K562 (cell line): Measurements from ENCODE around the gene LAMA4. TPM values are rescaled to one million over a fixed set of nuclear protein-coding genes. Genes with fewer than 3 reads are reported as not detected.

Experiments
- ATAC-seq: fragments of 200-7000 bp; cut with Tn5 transposase; 3 replicates; pipeline ENCODE4 v1.9.1; 2020; ENCODE audit warnings: moderate library complexity
- BruUV-seq: library from RNA; stranded (reverse); fragments of 400-500 nt; replicated peaks from 2 replicates; lab custom pipeline; 2021; lab: Mats Ljungman, UMichigan
- CTCF ChIA-PET: fragments of 300-600 bp; formaldehyde crosslinking; extraction: SDS; loops from one replicate; lab custom pipeline; 2021; ENCODE audit warnings: low intra/inter-chr PET ratio; lab: Yijun Ruan, JAX
- POLR2A ChIA-PET: fragments of 300-600, 350-650 bp; sonication (Branson Sonifier 250); formaldehyde crosslinking; extraction: SDS; loops from one replicate; lab custom pipeline; 2021; ENCODE audit warnings: antibody characterized with exemption, inconsistent platforms; lab: Yijun Ruan, JAX
- DNase-seq, 4 experiments: peaks; one replicate each; pipeline versions ENCODE4 v3.0.0 to v3.0.0-alpha.2; 2011 to 2018; ENCODE audit warnings: low spot score in 3 of 4, mixed read lengths in 3 of 4; ENCODE audit errors: extremely low read depth in 1 of 4
- FAIRE-seq: peaks from 2 replicates; lab custom pipeline; 2011; peaks lifted over from hg19 to GRCh38; lab: Jason Lieb, UNC
- H2AFZ ChIP-seq: 2 replicates; pipeline ENCODE4 v1.6.0; 2011; ENCODE audit warnings: low read depth, low read length, control low read depth, inconsistent platforms
- H3K27ac ChIP-seq: fragments of 200-600 bp; 3 replicates; pipeline ENCODE4 v1.8.0; 2011; ENCODE audit warnings: low read depth, mild to moderate bottlenecking, control low read depth, inconsistent platforms, low read length, moderate library complexity, mixed read lengths; ENCODE audit errors: extremely low read depth
- H3K27me3 ChIP-seq, 2 experiments: fragments of 300-600 bp in 1 of 2; 2 replicates in 1 of 2; 3 replicates in 1 of 2; pipeline versions ENCODE4 v1.6.0 to v1.8.0; 2011; ENCODE audit warnings: inconsistent platforms in 2 of 2, low read length in 2 of 2, mild to moderate bottlenecking in 1 of 2, mixed read lengths in 1 of 2, moderate library complexity in 1 of 2; ENCODE audit not compliant: control insufficient read depth in 2 of 2, insufficient read depth in 2 of 2
- H3K36me3 ChIP-seq: fragments of 300-600 bp; 3 replicates; pipeline ENCODE4 v1.8.0; 2011; ENCODE audit warnings: mild to moderate bottlenecking, low read length, inconsistent platforms; ENCODE audit not compliant: control insufficient read depth, insufficient read depth
- H3K4me1 ChIP-seq, 2 experiments: fragments of 200-600 bp in 1 of 2; replicated peaks in 1 of 2; 2 replicates in 1 of 2; 3 replicates in 1 of 2; pipeline versions ENCODE4 v1.5.1 to v1.8.0; 2011; ENCODE audit warnings: inconsistent platforms in 2 of 2, low read length in 2 of 2, mild to moderate bottlenecking in 1 of 2, mixed read lengths in 1 of 2, moderate library complexity in 1 of 2; ENCODE audit not compliant: control insufficient read depth in 2 of 2, insufficient read depth in 2 of 2
- H3K4me2 ChIP-seq: 2 replicates; pipeline ENCODE4 v1.6.1; 2011; ENCODE audit warnings: low read length, control low read depth, inconsistent platforms, mixed read lengths; ENCODE audit not compliant: insufficient read depth
- H3K4me3 ChIP-seq: fragments of 200-600 bp; sonication (generic), shearing (Covaris generic); 2 replicates; pipeline ENCODE4 v1.5.1; 2016; ENCODE audit warnings: control low read depth, inconsistent platforms
- H3K79me2 ChIP-seq: fragments of 200-600 bp; 3 replicates; pipeline ENCODE4 v1.8.0; 2011; ENCODE audit warnings: low read length, inconsistent platforms; ENCODE audit not compliant: control insufficient read depth, insufficient read depth
- H3K9ac ChIP-seq, 2 experiments: 2 replicates each; pipeline versions ENCODE4 v1.6.0 to v1.6.1; 2011; ENCODE audit warnings: low read depth in 2 of 2, low read length in 2 of 2, control low read depth in 1 of 2, inconsistent platforms in 1 of 2, mild to moderate bottlenecking in 1 of 2, mixed read lengths in 1 of 2; ENCODE audit not compliant: insufficient read depth in 1 of 2
- H3K9me1 ChIP-seq: one replicate; pipeline ENCODE4 v1.6.0; 2011; ENCODE audit warnings: inconsistent platforms, mild to moderate bottlenecking, low read length, moderate library complexity; ENCODE audit not compliant: control insufficient read depth, insufficient read depth
- H3K9me3 ChIP-seq: replicated peaks from 2 replicates; pipeline ENCODE4 v1.5.1; 2011; ENCODE audit warnings: low read depth, low read length, inconsistent platforms; ENCODE audit not compliant: control insufficient read depth, insufficient read depth
- H4K20me1 ChIP-seq: replicated peaks from 2 replicates; pipeline ENCODE4 v1.6.1; 2011; ENCODE audit warnings: low read length, inconsistent platforms, mixed read lengths; ENCODE audit not compliant: control insufficient read depth, insufficient read depth
- CBX2 ChIP-seq: fragments of 200-600 bp; sonication (generic); IDR thresholded peaks from one replicate; pipeline ENCODE4 v1.6.1; 2012; ENCODE audit warnings: mild to moderate bottlenecking, low read length, inconsistent platforms; ENCODE audit not compliant: insufficient read depth, poor library complexity, severe bottlenecking
- CREB1 ChIP-seq, 2 experiments: sonication (generic) in 1 of 2; formaldehyde crosslinking in 1 of 2; IDR thresholded peaks; 2 replicates each; pipeline versions ENCODE4 v1.6.1 to v1.8.0; 2012 to 2022; ENCODE audit warnings: inconsistent platforms in 1 of 2, mild to moderate bottlenecking in 1 of 2, missing genetic modification reagents in 1 of 2, moderate library complexity in 1 of 2
- HBP1 ChIP-seq: fragments of 450-650 bp; formaldehyde crosslinking; IDR thresholded peaks from 2 replicates; pipeline ENCODE4 v1.4.0; 2022; ENCODE audit warnings: missing genetic modification characterization
- HIVEP1 ChIP-seq: fragments of 250-450 bp; sonication (Bioruptor Pico); IDR thresholded peaks from 2 replicates; pipeline ENCODE4 v1.4.0; 2020; ENCODE audit warnings: mild to moderate bottlenecking
- MAZ ChIP-seq, 2 experiments: fragments of 450-650 bp in 1 of 2; sonication (generic) in 1 of 2; formaldehyde crosslinking; IDR thresholded peaks in 1 of 2; conservative IDR thresholded peaks in 1 of 2; 2 replicates each; pipeline versions ENCODE4 v1.4.0 to v1.5.0; 2020; ENCODE audit warnings: mild to moderate bottlenecking in 1 of 2, missing genetic modification reagents in 1 of 2
- NCOR1 ChIP-seq: fragments of 450-650 bp; IDR thresholded peaks from 2 replicates; pipeline ENCODE4 v1.6.1; 2016; ENCODE audit warnings: mild to moderate bottlenecking, moderate library complexity
- PREB ChIP-seq: sonication (generic); formaldehyde crosslinking; IDR thresholded peaks from 2 replicates; pipeline ENCODE4 v1.8.1; 2023; ENCODE audit warnings: mild to moderate bottlenecking, missing genetic modification reagents
- TGIF2 ChIP-seq: sonication (generic); formaldehyde crosslinking; IDR thresholded peaks from 2 replicates; pipeline ENCODE4 v1.8.1; 2022; ENCODE audit warnings: mild to moderate bottlenecking, missing genetic modification reagents, moderate library complexity
- ZNF592 ChIP-seq: fragments of 450-650 bp; IDR thresholded peaks from 2 replicates; pipeline ENCODE4 v1.6.1; 2017; ENCODE audit warnings: antibody characterized with exemption, mild to moderate bottlenecking
- WGBS: fragments of 100-300 bp; shearing (Covaris generic); methylation state at CpG from one replicate; pipeline ENCODE4 v1.1.6; 2016; ENCODE audit warnings: low coverage, mixed read lengths; ENCODE audit not compliant: insufficient coverage; ENCODE audit errors: missing lambda C conversion rate; 5-methylcytosine and 5-hydroxymethylcytosine counted together
- in situ Hi-C: fragments of 300-500 bp; cut with MboI; formaldehyde crosslinking; loops from 4 replicates; pipeline ENCODE4 v1.15.0; 2018; ENCODE audit warnings: inconsistent platforms, mixed read lengths
- intact Hi-C: fragments of 100-400 bp; cut with micrococcal nuclease; formaldehyde crosslinking; loops from 2 replicates; pipeline ENCODE4 v1.14.2; 2022
- polyA plus RNA-seq, 8 experiments: library from polyadenylated mRNA; depleted of rRNA in 4 of 8; stranded (reverse) in 5 of 8; unstranded in 3 of 8; fragments of >200 nt; fragmentation: Nextera tagmentation in 2 of 8; fragmentation: Illumina TruSeq in 1 of 8; extraction: Ambion mirVana in 2 of 8; extraction: Trizol in 1 of 8; gene quantifications; 2 replicates each; pipeline versions ENCODE4 v1.2.1 to v1.2.3, GENCODE V29; 2011 to 2014; ENCODE audit warnings: inconsistent platforms in 1 of 8, missing spikeins in 1 of 8
- total RNA-seq, 7 experiments: library from RNA; depleted of rRNA in 6 of 7; stranded (reverse); fragments of >200 nt in 6 of 7; fragmentation: Illumina TruSeq in 2 of 7; extraction: Trizol in 2 of 7; gene quantifications; 2 replicates each; pipeline versions ENCODE4 v1.2.1 to v1.2.3, GENCODE V29; 2011 to 2021; ENCODE audit warnings: low replicate concordance in 1 of 7
- TF ChIP-seq, protein P1 (sequence below): fragments of 450-650 bp; formaldehyde crosslinking; IDR thresholded peaks from 2 replicates; pipeline ENCODE4 v1.4.0; 2020; ENCODE audit warnings: mild to moderate bottlenecking, moderate library complexity
- TF ChIP-seq, protein P2 (sequence below): fragments of 250-450 bp; sonication (Bioruptor Pico); IDR thresholded peaks from 2 replicates; pipeline ENCODE4 v1.4.0; 2020; ENCODE audit warnings: mild to moderate bottlenecking

The LAMA4 gene
- total and polyA plus RNA-seq, 9 of the 15 experiments (the other 6 are each of a cell fraction or from before 2014, with no cell fraction given): 0.05 to 2.9 (median 0.51) TPM

GRCh38 chr6:112178846-112179245 lies 75.5 kb downstream of the LAMA4 start:
- H3K4me1 ChIP-seq: no peaks in the 10 kb centered on the region
- intact Hi-C loops (no loop called here), in situ Hi-C loops (loop anchor here (25.0 kb wide), 1 partner anchor 1733 kb away; no protein-coding TSS in a partner anchor)
- no peak overlapping the region for H3K4me3 ChIP-seq
- no peaks in the 10 kb centered on the region for H3K79me2 ChIP-seq
- ChIA-PET POLR2A (interaction anchor here (1.2 kb wide), 1 partner anchor 10 kb away, joined by 3 read pairs; no protein-coding TSS in a partner anchor), CTCF (interaction anchor here (1.1 kb wide), 1 partner anchor 1757 kb away, joined by 5 read pairs; no protein-coding TSS in a partner anchor)
- H3K27me3 ChIP-seq: peaks cover 0 to 5% of the 10 kb centered on the region in 2 experiments; a peak in 3 of 5 replicates
- H3K9me3 ChIP-seq: no peaks in the 10 kb centered on the region
- no peaks in the 10 kb centered on the region for H3K9me1 ChIP-seq
- BruUV-seq: no TSS peak
- FAIRE-seq (no peak), DNase-seq (no peak), ATAC-seq (no peak)
- 4% methylated on average over 2 of the region's 2 CpGs for WGBS
- no peaks in the 10 kb centered on the region for H4K20me1 ChIP-seq
- no peak overlapping the region for H3K27ac ChIP-seq
- H2AFZ ChIP-seq: no peak overlapping the region
- H3K4me2 ChIP-seq: no peak overlapping the region
- H3K36me3 ChIP-seq: no peaks in the 10 kb centered on the region
- no peak overlapping the region for H3K9ac ChIP-seq
- no peak for TF ChIP-seq MAZ (CRISPR knock-in tag; conservative IDR thresholded peaks at IDR 0.05 in 1 of 2, IDR thresholded peaks at IDR 0.05 in 1 of 2)
- TF ChIP-seq PREB (CRISPR knock-in tag): no peak
- no peak for TF ChIP-seq HBP1
- TF ChIP-seq CBX2: no peak
- no peak for TF ChIP-seq TGIF2 (CRISPR knock-in tag)
- TF ChIP-seq NCOR1: no peak
- TF ChIP-seq, protein P1, sequence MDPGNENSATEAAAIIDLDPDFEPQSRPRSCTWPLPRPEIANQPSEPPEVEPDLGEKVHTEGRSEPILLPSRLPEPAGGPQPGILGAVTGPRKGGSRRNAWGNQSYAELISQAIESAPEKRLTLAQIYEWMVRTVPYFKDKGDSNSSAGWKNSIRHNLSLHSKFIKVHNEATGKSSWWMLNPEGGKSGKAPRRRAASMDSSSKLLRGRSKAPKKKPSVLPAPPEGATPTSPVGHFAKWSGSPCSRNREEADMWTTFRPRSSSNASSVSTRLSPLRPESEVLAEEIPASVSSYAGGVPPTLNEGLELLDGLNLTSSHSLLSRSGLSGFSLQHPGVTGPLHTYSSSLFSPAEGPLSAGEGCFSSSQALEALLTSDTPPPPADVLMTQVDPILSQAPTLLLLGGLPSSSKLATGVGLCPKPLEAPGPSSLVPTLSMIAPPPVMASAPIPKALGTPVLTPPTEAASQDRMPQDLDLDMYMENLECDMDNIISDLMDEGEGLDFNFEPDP (CRISPR knock-in tag): no peak
- no peak for TF ChIP-seq ZNF592
- TF ChIP-seq, protein P2, sequence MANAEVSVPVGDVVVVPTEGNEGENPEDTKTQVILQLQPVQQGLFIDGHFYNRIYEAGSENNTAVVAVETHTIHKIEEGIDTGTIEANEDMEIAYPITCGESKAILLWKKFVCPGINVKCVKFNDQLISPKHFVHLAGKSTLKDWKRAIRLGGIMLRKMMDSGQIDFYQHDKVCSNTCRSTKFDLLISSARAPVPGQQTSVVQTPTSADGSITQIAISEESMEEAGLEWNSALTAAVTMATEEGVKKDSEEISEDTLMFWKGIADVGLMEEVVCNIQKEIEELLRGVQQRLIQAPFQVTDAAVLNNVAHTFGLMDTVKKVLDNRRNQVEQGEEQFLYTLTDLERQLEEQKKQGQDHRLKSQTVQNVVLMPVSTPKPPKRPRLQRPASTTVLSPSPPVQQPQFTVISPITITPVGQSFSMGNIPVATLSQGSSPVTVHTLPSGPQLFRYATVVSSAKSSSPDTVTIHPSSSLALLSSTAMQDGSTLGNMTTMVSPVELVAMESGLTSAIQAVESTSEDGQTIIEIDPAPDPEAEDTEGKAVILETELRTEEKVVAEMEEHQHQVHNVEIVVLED: no peak
- no peak for TF ChIP-seq CREB1 (IDR thresholded peaks at IDR 0.05)
- TF ChIP-seq CREB1 (CRISPR knock-in tag; IDR thresholded peaks at IDR 0.05): no peak
- no peak for TF ChIP-seq HIVEP1 (CRISPR knock-in tag)
